Neural progenitor cell (in vitro differentiated cells): ENCODE results near the gene KRT35. TPM values are rescaled to one million over a fixed set of nuclear protein-coding genes. Genes with fewer than 3 reads are reported as not detected.

ENCODE experiments used
- DNase-seq: peaks from one replicate; pipeline ENCODE4 v3.0.0-alpha.2; 2016; ENCODE audit warnings: low spot score
- H2AFZ ChIP-seq: fragments of 200-600 bp; sonication (generic); replicated peaks from 2 replicates; pipeline ENCODE4 v1.6.1; 2016; ENCODE audit warnings: antibody characterized with exemption
- H3F3A ChIP-seq: fragments of 200-600 bp; sonication (generic); 2 replicates; pipeline ENCODE4 v1.6.1; 2016; ENCODE audit warnings: antibody characterized with exemption, low read depth
- H3K27ac ChIP-seq: fragments of 200-600 bp; sonication (generic); 2 replicates; pipeline ENCODE4 v1.5.1; 2016; ENCODE audit warnings: mild to moderate bottlenecking
- H3K27me3 ChIP-seq: fragments of 200-600 bp; sonication (generic); 2 replicates; pipeline ENCODE4 v1.6.1; 2016; ENCODE audit warnings: mild to moderate bottlenecking, moderate library complexity
- H3K36me3 ChIP-seq: fragments of 200-600 bp; sonication (generic); 2 replicates; pipeline ENCODE4 v1.5.1; 2016
- H3K4me1 ChIP-seq: fragments of 200-600 bp; sonication (generic); 2 replicates; pipeline ENCODE4 v1.6.1; 2016; ENCODE audit warnings: mixed run types
- H3K4me2 ChIP-seq: fragments of 200-600 bp; sonication (generic); 2 replicates; pipeline ENCODE4 v1.6.1; 2016
- H3K4me3 ChIP-seq: fragments of 200-600 bp; sonication (generic); 2 replicates; pipeline ENCODE4 v1.5.1; 2016
- H3K79me2 ChIP-seq: fragments of 200-600 bp; sonication (generic); 2 replicates; pipeline ENCODE4 v1.6.1; 2016; ENCODE audit warnings: low read depth
- H3K9ac ChIP-seq: fragments of 200-600 bp; sonication (generic); 2 replicates; pipeline ENCODE4 v1.6.1; 2016
- H3K9me3 ChIP-seq: fragments of 200-600 bp; sonication (generic); 2 replicates; pipeline ENCODE4 v1.5.1; 2016; ENCODE audit warnings: low read depth
- H4K20me1 ChIP-seq: fragments of 200-600 bp; sonication (generic); 2 replicates; pipeline ENCODE4 v1.6.1; 2016; ENCODE audit warnings: low read depth
- H3K27ac Mint-ChIP-seq: 3 replicates; pipeline ENCODE4 v1.8.0; 2021; ENCODE audit warnings: mixed read lengths
- H3K27me3 Mint-ChIP-seq: 2 replicates; pipeline ENCODE4 v1.8.0; 2022; ENCODE audit warnings: low read depth, mild to moderate bottlenecking, inconsistent platforms, moderate library complexity, mixed read lengths; ENCODE audit not compliant: insufficient read depth
- H3K36me3 Mint-ChIP-seq: 3 replicates; pipeline ENCODE4 v1.8.0; 2021; ENCODE audit warnings: mixed read lengths
- H3K4me1 Mint-ChIP-seq: 3 replicates; pipeline ENCODE4 v1.8.0; 2021; ENCODE audit warnings: mixed read lengths
- H3K4me3 Mint-ChIP-seq: 3 replicates; pipeline ENCODE4 v1.8.0; 2021; ENCODE audit warnings: mild to moderate bottlenecking, moderate library complexity, mixed read lengths
- H3K9me3 Mint-ChIP-seq: 3 replicates; pipeline ENCODE4 v1.8.0; 2020; ENCODE audit warnings: mixed read lengths
- EZH2 ChIP-seq: fragments of 200-600 bp; sonication (generic); IDR thresholded peaks from 2 replicates; pipeline ENCODE4 v1.6.1; 2017; ENCODE audit warnings: antibody characterized with exemption, mild to moderate bottlenecking, moderate library complexity
- EZH2phosphoT487 ChIP-seq: fragments of 200-600 bp; sonication (generic); IDR thresholded peaks from 2 replicates; pipeline ENCODE4 v1.6.1; 2017; ENCODE audit warnings: antibody characterized with exemption
- total RNA-seq: library from RNA; depleted of rRNA; stranded (reverse); fragments of >200 nt; gene quantifications from 2 replicates; pipeline ENCODE4 v1.2.3, GENCODE V29; 2015; ENCODE audit warnings: low replicate concordance
- TF ChIP-seq, protein P1 (sequence below): fragments of 200-600 bp; sonication (generic); IDR thresholded peaks from 2 replicates; pipeline ENCODE4 v1.5.1; 2017; ENCODE audit warnings: antibody characterized with exemption, mild to moderate bottlenecking

Gene KRT35
- total RNA-seq, 1 donor from 2014 or later, result not detected

DNA sequence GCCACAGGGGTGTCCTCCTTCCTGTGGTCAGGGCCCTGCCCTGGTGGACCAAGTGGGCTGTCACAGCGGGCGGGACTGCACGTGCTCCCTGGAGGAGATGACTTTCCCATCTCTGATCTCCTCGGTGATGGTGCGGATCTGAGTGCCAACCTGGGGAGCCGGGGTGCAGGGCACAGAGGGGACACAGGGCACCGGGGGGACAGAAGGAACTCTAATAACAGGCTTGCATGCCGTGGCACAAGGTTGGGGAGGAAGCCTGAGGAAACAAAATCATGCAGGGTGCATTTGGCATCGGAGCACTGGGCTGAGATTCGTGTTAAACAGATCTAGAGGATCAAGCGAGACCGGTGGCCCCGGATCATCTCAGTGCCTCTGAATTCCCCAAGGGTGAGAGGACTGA, 5.4 kb upstream of the KRT35 start:
- no peaks in the 10 kb centered on the region for H3K79me2 ChIP-seq
- H4K20me1 ChIP-seq, result no peaks in the 10 kb centered on the region
- H3K9me3 ChIP-seq, result no peaks in the 10 kb centered on the region
- Mint-ChIP-seq H3K27me3 (peaks cover 8% of the 10 kb centered on the region), H3K4me1 (peaks cover 5% of the 10 kb centered on the region), H3K36me3 (no peaks in the 10 kb centered on the region), H3K27ac (no peak overlapping the region), H3K9me3 (peaks cover 3% of the 10 kb centered on the region), H3K4me3 (peak overlapping the region; percentile 68)
- TF ChIP-seq, protein P1, sequence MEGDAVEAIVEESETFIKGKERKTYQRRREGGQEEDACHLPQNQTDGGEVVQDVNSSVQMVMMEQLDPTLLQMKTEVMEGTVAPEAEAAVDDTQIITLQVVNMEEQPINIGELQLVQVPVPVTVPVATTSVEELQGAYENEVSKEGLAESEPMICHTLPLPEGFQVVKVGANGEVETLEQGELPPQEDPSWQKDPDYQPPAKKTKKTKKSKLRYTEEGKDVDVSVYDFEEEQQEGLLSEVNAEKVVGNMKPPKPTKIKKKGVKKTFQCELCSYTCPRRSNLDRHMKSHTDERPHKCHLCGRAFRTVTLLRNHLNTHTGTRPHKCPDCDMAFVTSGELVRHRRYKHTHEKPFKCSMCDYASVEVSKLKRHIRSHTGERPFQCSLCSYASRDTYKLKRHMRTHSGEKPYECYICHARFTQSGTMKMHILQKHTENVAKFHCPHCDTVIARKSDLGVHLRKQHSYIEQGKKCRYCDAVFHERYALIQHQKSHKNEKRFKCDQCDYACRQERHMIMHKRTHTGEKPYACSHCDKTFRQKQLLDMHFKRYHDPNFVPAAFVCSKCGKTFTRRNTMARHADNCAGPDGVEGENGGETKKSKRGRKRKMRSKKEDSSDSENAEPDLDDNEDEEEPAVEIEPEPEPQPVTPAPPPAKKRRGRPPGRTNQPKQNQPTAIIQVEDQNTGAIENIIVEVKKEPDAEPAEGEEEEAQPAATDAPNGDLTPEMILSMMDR, result no peak
- TF ChIP-seq EZH2phosphoT487, result no peak
- no peak for TF ChIP-seq EZH2
- no peak overlapping the region for H2AFZ ChIP-seq
- H3K36me3 ChIP-seq, result no peaks in the 10 kb centered on the region
- H3K4me3 ChIP-seq, result no peak overlapping the region
- H3K4me2 ChIP-seq, result no peak overlapping the region
- no peak overlapping the region for H3K9ac ChIP-seq
- H3F3A ChIP-seq, result peaks cover 5% of the 10 kb centered on the region
- no peak for DNase-seq
- no peak overlapping the region for H3K27ac ChIP-seq
- H3K27me3 ChIP-seq, result no peaks in the 10 kb centered on the region
- peaks cover 14% of the 10 kb centered on the region for H3K4me1 ChIP-seq

DNA sequence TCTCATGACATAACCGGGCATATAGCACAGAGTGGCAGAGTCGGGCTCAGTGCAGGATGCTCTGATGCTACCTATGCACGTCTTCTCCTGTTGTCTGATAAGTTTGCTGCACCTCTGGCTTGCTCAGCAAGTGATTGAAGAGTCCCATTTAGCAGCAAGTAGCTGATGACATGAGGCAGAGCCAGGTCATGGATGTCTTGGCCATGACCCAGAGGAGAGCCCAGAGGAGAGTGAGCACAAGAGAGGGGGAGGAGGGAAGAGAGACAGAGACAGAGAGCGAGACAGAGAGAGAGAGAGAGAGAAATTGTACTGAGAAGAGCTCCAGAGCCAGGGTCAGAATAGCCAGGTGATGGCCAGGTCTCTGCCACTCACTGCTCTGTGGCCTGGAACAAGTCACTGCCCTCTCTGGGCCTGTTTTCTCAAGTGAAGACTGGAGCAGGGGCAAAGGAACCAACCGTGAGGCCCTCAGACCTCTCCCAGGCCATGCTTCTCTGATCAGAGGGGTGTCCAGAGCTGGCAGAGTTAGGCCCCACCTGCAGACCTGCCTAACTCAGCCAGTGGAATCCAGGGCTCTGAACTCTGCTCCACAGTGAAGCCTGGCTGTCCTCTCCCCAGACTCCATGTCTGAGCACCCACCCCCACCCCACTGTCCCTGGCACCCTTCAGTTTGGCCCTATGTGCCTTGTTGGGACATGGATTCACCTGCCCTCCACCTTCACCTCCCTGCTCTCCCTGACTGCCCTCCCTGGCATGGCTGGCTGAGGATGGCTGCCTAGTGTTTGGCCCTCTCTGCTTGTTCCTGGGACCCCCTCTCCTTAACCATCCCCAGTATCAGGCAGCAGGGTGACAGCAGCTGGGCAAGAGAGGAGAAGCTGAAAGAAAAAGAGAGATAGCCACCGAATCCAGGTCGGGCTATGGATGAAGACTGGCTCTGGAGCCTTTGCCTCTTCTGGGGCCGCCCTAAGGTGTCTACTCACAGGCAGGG, 4.3 kb upstream of the KRT35 start:
- Histone ChIP-seq H3K4me2 (no peak overlapping the region), H3K27ac (no peak overlapping the region), H3K36me3 (no peaks in the 10 kb centered on the region), H3K9me3 (no peaks in the 10 kb centered on the region), H3K4me1 (peaks cover 14% of the 10 kb centered on the region), H3K4me3 (no peak overlapping the region), H3K79me2 (no peaks in the 10 kb centered on the region), H3F3A (peaks cover 5% of the 10 kb centered on the region), H2AFZ (no peak overlapping the region), H4K20me1 (no peaks in the 10 kb centered on the region), H3K27me3 (no peaks in the 10 kb centered on the region), H3K9ac (no peak overlapping the region)
- no peak for DNase-seq
- Mint-ChIP-seq H3K4me3 (no peak overlapping the region), H3K4me1 (peaks cover 5% of the 10 kb centered on the region), H3K9me3 (peaks cover 5% of the 10 kb centered on the region), H3K27me3 (peaks cover 8% of the 10 kb centered on the region), H3K36me3 (no peaks in the 10 kb centered on the region), H3K27ac (peak overlapping the region; percentile 4)
- TF ChIP-seq, protein P1, result no peak
- TF ChIP-seq EZH2, result no peak
- no peak for TF ChIP-seq EZH2phosphoT487

DNA sequence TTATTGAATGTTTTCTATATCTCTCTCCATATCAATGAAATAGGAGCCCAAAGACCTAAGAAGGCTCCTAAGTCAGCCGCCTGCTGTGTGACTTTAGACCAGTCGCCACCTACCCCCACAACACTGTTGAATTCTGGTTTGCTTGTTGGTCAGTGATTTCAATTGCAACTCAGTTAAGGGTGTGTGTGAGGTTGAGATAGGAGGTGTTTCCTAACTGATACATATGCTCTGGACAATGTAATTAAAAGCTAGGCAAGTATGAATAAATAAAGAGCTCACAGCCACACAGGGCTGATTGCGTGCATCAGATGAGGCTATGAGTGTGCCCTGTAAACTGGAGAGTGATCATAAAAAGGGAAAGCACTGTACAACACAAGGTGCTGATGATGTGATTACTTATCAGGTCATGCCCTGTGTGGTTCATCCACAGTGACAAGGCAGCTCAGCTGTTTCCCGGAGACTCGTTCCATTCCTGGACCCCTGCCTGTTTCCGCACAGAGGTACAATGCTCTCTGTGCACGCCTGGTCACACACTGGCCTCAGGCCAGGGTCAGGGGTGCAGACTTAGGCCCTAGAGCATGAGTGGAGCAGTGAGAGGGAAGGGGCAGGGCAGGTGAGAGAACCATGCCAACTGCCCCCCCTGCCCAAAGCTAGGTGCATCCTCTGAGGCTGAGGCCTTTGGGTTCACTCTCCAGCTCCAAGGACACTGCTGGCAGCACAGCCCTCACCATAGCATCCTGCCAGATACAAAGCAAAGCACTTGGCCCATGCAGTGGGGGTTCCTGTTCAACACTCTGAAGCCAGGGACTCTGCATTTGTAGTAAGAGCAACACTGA, 3.3 kb upstream of the KRT35 start:
- Histone ChIP-seq H3K9me3 (no peaks in the 10 kb centered on the region), H3K9ac (no peak overlapping the region), H3K27ac (no peak overlapping the region), H3K36me3 (no peaks in the 10 kb centered on the region), H3F3A (peaks cover 5% of the 10 kb centered on the region), H3K27me3 (no peaks in the 10 kb centered on the region), H3K79me2 (no peaks in the 10 kb centered on the region), H3K4me1 (peaks cover 14% of the 10 kb centered on the region), H2AFZ (peak overlapping the region; percentile 54), H4K20me1 (no peaks in the 10 kb centered on the region), H3K4me2 (peak overlapping the region; percentile 2), H3K4me3 (no peak overlapping the region)
- H3K4me3 Mint-ChIP-seq, result no peak overlapping the region
- no peaks in the 10 kb centered on the region for H3K36me3 Mint-ChIP-seq
- peaks cover 5% of the 10 kb centered on the region for H3K4me1 Mint-ChIP-seq
- no peak overlapping the region for H3K27ac Mint-ChIP-seq
- peaks cover 5% of the 10 kb centered on the region for H3K9me3 Mint-ChIP-seq
- no peak for DNase-seq
- TF ChIP-seq EZH2 (no peak), EZH2phosphoT487 (no peak)
- TF ChIP-seq, protein P1, result no peak
- peaks cover 4% of the 10 kb centered on the region for H3K27me3 Mint-ChIP-seq
